PC-3 (cell line): ENCODE measurements around the gene HES1.

ENCODE experiments used
- CTCF ChIP-seq: fragments of 300-600 bp; sonication (generic); conservative IDR thresholded peaks from 2 replicates; pipeline ENCODE4 v1.5.1; 2017; ENCODE audit warnings: antibody characterized with exemption, low read depth, mild to moderate bottlenecking, low read length
- EZH2 ChIP-seq: fragments of 300-600 bp; sonication (generic); IDR thresholded peaks from one replicate; pipeline ENCODE4 v1.6.1; 2017; ENCODE audit warnings: antibody characterized with exemption, mild to moderate bottlenecking, low read length; ENCODE audit not compliant: unreplicated experiment

- TF ChIP-seq CTCF (no peak), EZH2 (no peak)
Measured at GRCh38 chr3:194093842-194094241, 42.1 kb upstream of the HES1 start.
